ENCODE measurements around the gene CRTC1. TPM values are rescaled to one million over a fixed set of nuclear protein-coding genes. Genes with fewer than 3 reads are reported as not detected.

The CRTC1 gene
- total and polyA plus RNA-seq, 2 of the 13 experiments (the other 11 are each of a cell fraction or from before 2014, with no cell fraction given): 2.0 to 2.7 TPM

DNA sequence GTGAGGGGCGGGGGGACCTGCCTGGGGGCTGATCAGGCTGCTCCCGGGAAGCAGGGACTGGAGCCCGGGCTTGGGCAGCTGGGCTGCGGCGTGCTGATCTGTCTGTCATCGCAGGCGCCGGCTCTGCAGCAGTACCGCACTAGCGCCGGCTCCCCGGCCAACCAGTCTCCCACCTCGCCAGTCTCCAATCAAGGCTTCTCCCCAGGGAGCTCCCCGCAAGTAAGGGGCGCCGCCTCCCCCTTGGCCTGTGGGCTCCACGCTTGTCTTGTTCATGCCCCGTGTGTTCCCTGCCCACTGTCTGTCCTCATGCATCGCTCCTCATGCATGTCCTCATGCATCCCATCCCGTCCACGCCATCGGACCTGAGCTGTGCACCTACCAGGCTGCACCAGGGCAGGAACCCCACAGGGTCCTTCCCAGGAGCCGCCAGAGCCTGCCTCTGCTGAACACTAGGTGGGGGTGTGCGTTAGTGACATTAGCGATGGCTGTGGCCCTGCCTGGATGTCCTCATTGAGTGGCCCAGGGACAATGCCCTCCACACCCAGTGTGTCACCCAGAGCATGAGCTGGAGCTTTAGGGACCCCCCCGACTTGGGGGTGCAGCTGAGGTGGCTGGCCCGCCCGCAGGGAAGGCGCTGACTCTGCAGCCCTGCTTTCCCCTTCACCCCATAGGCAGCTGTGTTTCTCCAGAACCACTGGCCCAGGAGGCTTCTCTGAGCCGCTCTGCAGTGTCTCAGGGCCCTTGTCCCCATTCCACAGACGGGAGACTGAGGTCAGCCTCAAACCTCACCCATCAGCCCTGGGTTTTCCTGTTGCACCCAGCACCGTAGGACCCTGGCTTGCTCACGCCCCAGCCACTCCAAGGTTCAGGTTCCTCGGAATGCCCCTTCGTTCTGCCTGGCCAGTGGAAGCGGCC lies 88.1 kb downstream of the CRTC1 start (continued):
- TF ChIP-seq, protein P1, sequence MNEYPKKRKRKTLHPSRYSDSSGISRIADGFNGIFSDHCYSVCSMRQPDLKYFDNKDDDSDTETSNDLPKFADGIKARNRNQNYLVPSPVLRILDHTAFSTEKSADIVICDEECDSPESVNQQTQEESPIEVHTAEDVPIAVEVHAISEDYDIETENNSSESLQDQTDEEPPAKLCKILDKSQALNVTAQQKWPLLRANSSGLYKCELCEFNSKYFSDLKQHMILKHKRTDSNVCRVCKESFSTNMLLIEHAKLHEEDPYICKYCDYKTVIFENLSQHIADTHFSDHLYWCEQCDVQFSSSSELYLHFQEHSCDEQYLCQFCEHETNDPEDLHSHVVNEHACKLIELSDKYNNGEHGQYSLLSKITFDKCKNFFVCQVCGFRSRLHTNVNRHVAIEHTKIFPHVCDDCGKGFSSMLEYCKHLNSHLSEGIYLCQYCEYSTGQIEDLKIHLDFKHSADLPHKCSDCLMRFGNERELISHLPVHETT (CRISPR knock-in tag; conservative IDR thresholded peaks at IDR 0.05): no peak
- TF ChIP-seq, protein P2, sequence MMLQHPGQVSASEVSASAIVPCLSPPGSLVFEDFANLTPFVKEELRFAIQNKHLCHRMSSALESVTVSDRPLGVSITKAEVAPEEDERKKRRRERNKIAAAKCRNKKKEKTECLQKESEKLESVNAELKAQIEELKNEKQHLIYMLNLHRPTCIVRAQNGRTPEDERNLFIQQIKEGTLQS (CRISPR knock-in tag; IDR thresholded peaks at IDR 0.05): no peak
- TF ChIP-seq, protein P3, sequence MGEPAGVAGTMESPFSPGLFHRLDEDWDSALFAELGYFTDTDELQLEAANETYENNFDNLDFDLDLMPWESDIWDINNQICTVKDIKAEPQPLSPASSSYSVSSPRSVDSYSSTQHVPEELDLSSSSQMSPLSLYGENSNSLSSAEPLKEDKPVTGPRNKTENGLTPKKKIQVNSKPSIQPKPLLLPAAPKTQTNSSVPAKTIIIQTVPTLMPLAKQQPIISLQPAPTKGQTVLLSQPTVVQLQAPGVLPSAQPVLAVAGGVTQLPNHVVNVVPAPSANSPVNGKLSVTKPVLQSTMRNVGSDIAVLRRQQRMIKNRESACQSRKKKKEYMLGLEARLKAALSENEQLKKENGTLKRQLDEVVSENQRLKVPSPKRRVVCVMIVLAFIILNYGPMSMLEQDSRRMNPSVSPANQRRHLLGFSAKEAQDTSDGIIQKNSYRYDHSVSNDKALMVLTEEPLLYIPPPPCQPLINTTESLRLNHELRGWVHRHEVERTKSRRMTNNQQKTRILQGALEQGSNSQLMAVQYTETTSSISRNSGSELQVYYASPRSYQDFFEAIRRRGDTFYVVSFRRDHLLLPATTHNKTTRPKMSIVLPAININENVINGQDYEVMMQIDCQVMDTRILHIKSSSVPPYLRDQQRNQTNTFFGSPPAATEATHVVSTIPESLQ (CRISPR knock-in tag; conservative IDR thresholded peaks at IDR 0.05): no peak
- no peak for TF ChIP-seq HCFC1 (IDR thresholded peaks at IDR 0.05; ENCODE audit: low read depth, low read length)
- TF ChIP-seq ARHGAP35 (CRISPR knock-in tag; IDR thresholded peaks at IDR 0.05; ENCODE audit: borderline replicate concordance): no peak
- TF ChIP-seq FIP1L1 (IDR thresholded peaks at IDR 0.05; ENCODE audit: borderline replicate concordance, insufficient read depth, low read depth, low read length): no peak
- no peak for TF ChIP-seq ZBTB21 (CRISPR knock-in tag; IDR thresholded peaks at IDR 0.05)
- TF ChIP-seq DMAP1 (CRISPR knock-in tag; IDR thresholded peaks at IDR 0.05): no peak
- TF ChIP-seq ZNF570 (CRISPR knock-in tag; IDR thresholded peaks at IDR 0.05; ENCODE audit: borderline replicate concordance): no peak
- TF ChIP-seq, protein P4, sequence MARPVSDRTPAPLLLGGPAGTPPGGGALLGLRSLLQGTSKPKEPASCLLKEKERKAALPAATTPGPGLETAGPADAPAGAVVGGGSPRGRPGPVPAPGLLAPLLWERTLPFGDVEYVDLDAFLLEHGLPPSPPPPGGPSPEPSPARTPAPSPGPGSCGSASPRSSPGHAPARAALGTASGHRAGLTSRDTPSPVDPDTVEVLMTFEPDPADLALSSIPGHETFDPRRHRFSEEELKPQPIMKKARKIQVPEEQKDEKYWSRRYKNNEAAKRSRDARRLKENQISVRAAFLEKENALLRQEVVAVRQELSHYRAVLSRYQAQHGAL (CRISPR knock-in tag; IDR thresholded peaks at IDR 0.05; ENCODE audit: not compliant biosample characterization): no peak
- TF ChIP-seq ZSCAN21 (CRISPR knock-in tag; IDR thresholded peaks at IDR 0.05; ENCODE audit: borderline replicate concordance): no peak
- no peak for TF ChIP-seq ZKSCAN5 (CRISPR knock-in tag; IDR thresholded peaks at IDR 0.05)
- TF ChIP-seq ZNF333 (CRISPR knock-in tag; IDR thresholded peaks at IDR 0.05; ENCODE audit: borderline replicate concordance): no peak
- no peak for TF ChIP-seq HMG20A (CRISPR knock-in tag; IDR thresholded peaks at IDR 0.05; ENCODE audit: borderline replicate concordance)
- TF ChIP-seq, protein P5, sequence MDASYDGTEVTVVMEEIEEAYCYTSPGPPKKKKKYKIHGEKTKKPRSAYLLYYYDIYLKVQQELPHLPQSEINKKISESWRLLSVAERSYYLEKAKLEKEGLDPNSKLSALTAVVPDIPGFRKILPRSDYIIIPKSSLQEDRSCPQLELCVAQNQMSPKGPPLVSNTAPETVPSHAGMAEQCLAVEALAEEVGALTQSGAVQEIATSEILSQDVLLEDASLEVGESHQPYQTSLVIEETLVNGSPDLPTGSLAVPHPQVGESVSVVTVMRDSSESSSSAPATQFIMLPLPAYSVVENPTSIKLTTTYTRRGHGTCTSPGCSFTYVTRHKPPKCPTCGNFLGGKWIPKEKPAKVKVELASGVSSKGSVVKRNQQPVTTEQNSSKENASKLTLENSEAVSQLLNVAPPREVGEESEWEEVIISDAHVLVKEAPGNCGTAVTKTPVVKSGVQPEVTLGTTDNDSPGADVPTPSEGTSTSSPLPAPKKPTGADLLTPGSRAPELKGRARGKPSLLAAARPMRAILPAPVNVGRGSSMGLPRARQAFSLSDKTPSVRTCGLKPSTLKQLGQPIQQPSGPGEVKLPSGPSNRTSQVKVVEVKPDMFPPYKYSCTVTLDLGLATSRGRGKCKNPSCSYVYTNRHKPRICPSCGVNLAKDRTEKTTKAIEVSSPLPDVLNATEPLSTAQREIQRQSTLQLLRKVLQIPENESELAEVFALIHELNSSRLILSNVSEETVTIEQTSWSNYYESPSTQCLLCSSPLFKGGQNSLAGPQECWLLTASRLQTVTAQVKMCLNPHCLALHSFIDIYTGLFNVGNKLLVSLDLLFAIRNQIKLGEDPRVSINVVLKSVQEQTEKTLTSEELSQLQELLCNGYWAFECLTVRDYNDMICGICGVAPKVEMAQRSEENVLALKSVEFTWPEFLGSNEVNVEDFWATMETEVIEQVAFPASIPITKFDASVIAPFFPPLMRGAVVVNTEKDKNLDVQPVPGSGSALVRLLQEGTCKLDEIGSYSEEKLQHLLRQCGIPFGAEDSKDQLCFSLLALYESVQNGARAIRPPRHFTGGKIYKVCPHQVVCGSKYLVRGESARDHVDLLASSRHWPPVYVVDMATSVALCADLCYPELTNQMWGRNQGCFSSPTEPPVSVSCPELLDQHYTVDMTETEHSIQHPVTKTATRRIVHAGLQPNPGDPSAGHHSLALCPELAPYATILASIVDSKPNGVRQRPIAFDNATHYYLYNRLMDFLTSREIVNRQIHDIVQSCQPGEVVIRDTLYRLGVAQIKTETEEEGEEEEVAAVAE (CRISPR knock-in tag; IDR thresholded peaks at IDR 0.05; ENCODE audit: borderline replicate concordance): no peak
- TF ChIP-seq, protein P6, sequence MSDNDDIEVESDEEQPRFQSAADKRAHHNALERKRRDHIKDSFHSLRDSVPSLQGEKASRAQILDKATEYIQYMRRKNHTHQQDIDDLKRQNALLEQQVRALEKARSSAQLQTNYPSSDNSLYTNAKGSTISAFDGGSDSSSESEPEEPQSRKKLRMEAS (IDR thresholded peaks at IDR 0.05): peak; percentile 13; the same call in 1 of the 2 replicates
- TF ChIP-seq, protein P7, sequence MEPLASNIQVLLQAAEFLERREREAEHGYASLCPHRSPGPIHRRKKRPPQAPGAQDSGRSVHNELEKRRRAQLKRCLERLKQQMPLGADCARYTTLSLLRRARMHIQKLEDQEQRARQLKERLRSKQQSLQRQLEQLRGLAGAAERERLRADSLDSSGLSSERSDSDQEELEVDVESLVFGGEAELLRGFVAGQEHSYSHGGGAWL (CRISPR knock-in tag; IDR thresholded peaks at IDR 0.05): no peak
- no peak for TF ChIP-seq ZNF563 (CRISPR knock-in tag; IDR thresholded peaks at IDR 0.05)
- peak; percentile 59; the same call in 1 of the 2 replicates for TF ChIP-seq ZNF768 (CRISPR knock-in tag; IDR thresholded peaks at IDR 0.05)

Measured in HepG2 (cell line).